HepG2 (cell line): ENCODE results near the gene GAL3ST1. TPM values are rescaled to one million over a fixed set of nuclear protein-coding genes. Genes with fewer than 3 reads are reported as not detected.

Experiments
- ARNT2 ChIP-seq: sonication (generic); formaldehyde crosslinking; IDR thresholded peaks from 2 replicates; pipeline ENCODE4 v1.8.0; 2022; ENCODE audit warnings: mild to moderate bottlenecking, low read depth, missing genetic modification reagents, moderate library complexity
- CBX5 ChIP-seq: sonication (generic); formaldehyde crosslinking; IDR thresholded peaks from 2 replicates; pipeline ENCODE4 v1.4.0; 2020; ENCODE audit warnings: missing genetic modification reagents, borderline replicate concordance
- ELK4 ChIP-seq: sonication (generic); formaldehyde crosslinking; IDR thresholded peaks from 2 replicates; pipeline ENCODE4 v1.9.0; 2021; ENCODE audit warnings: missing genetic modification reagents, borderline replicate concordance
- KDM5B ChIP-seq: sonication (generic); formaldehyde crosslinking; IDR thresholded peaks from 2 replicates; pipeline ENCODE4 v1.4.0; 2020; ENCODE audit warnings: missing genetic modification reagents, mild to moderate bottlenecking, borderline replicate concordance
- ONECUT2 ChIP-seq: sonication (generic); formaldehyde crosslinking; IDR thresholded peaks from 2 replicates; pipeline ENCODE4 v1.4.0; 2020; ENCODE audit warnings: missing genetic modification reagents
- PATZ1 ChIP-seq: sonication (generic); formaldehyde crosslinking; IDR thresholded peaks from 2 replicates; pipeline ENCODE4 v1.4.0; 2020; ENCODE audit warnings: missing genetic modification reagents
- SP140L ChIP-seq: sonication (generic); formaldehyde crosslinking; IDR thresholded peaks from 2 replicates; pipeline ENCODE4 v1.4.0; 2020; ENCODE audit warnings: missing genetic modification reagents, borderline replicate concordance
- TCF12 ChIP-seq, 2 experiments: fragments of 450-650 bp in 1 of 2; sonication (generic) in 1 of 2; formaldehyde crosslinking in 1 of 2; IDR thresholded peaks; 2 replicates each; pipeline versions ENCODE4 v1.6.1 to v1.8.0; 2017 to 2022; ENCODE audit warnings: antibody characterized with exemption in 1 of 2, mild to moderate bottlenecking in 1 of 2, missing genetic modification reagents in 1 of 2, moderate library complexity in 1 of 2
- TOE1 ChIP-seq: sonication (generic); formaldehyde crosslinking; IDR thresholded peaks from 2 replicates; pipeline ENCODE4 v1.4.0; 2020; ENCODE audit warnings: mild to moderate bottlenecking, missing genetic modification reagents
- ZBTB33 ChIP-seq: sonication (generic); formaldehyde crosslinking; IDR thresholded peaks from 2 replicates; pipeline ENCODE4 v1.4.0; 2020; ENCODE audit warnings: missing genetic modification reagents
- ZNF142 ChIP-seq: sonication (generic); formaldehyde crosslinking; IDR thresholded peaks from 2 replicates; pipeline ENCODE4 v1.4.0; 2020; ENCODE audit warnings: missing genetic modification reagents
- ZNF230 ChIP-seq: sonication (generic); formaldehyde crosslinking; IDR thresholded peaks from 2 replicates; pipeline ENCODE4 v1.4.0; 2020; ENCODE audit warnings: mild to moderate bottlenecking, missing genetic modification reagents
- ZNF30 ChIP-seq: sonication (generic); formaldehyde crosslinking; IDR thresholded peaks from 2 replicates; pipeline ENCODE4 v1.5.0; 2020; ENCODE audit warnings: mild to moderate bottlenecking, missing genetic modification reagents
- ZNF687 ChIP-seq: sonication (generic); formaldehyde crosslinking; IDR thresholded peaks from 2 replicates; pipeline ENCODE4 v1.5.1; 2020; ENCODE audit warnings: mild to moderate bottlenecking, missing genetic modification reagents, moderate library complexity
- polyA plus RNA-seq, 8 experiments: library from polyadenylated mRNA; depleted of rRNA in 3 of 8; stranded (reverse) in 7 of 8; unstranded in 1 of 8; fragments of >200 nt; fragmentation: Illumina TruSeq in 4 of 8; extraction: Trizol in 4 of 8; gene quantifications; 2 replicates each; pipeline versions ENCODE4 v1.2.1 to v1.2.3, GENCODE V29; 2011 to 2016; ENCODE audit warnings: low read depth in 4 of 8, missing spikeins in 1 of 8, mixed read lengths in 1 of 8; ENCODE audit not compliant: insufficient read depth in 1 of 8
- total RNA-seq, 5 experiments: library from RNA; depleted of rRNA; stranded (reverse); fragments of >200 nt; fragmentation: Illumina TruSeq; extraction: Trizol; gene quantifications; 2 replicates each; pipeline ENCODE4 v1.2.3, GENCODE V29; 2016; ENCODE audit warnings: low read depth in 1 of 5

Gene GAL3ST1
- total and polyA plus RNA-seq, 2 of the 13 experiments (the other 11 are each of a cell fraction or from before 2014, with no cell fraction given) = 4.4 to 14.7 TPM

GRCh38 chr22:30547188-30547587, 27.3 kb downstream of the GAL3ST1 start (continued):
- TF ChIP-seq ELK4 (CRISPR knock-in tag) (no peak), CBX5 (CRISPR knock-in tag) (no peak), PATZ1 (CRISPR knock-in tag) (no peak; the same call in 1 of the 2 replicates), SP140L (no peak), ZNF30 (CRISPR knock-in tag) (no peak), TCF12 (IDR thresholded peaks at IDR 0.05) (no peak), TCF12 (CRISPR knock-in tag; IDR thresholded peaks at IDR 0.05) (no peak), ARNT2 (CRISPR knock-in tag) (no peak), ZNF230 (no peak), ZNF687 (CRISPR knock-in tag) (peak; percentile 52), ZNF142 (CRISPR knock-in tag) (no peak), ZBTB33 (CRISPR knock-in tag) (no peak), TOE1 (CRISPR knock-in tag) (no peak), ONECUT2 (no peak), KDM5B (peak; percentile 42; the same call in 1 of the 2 replicates)
